Neuronal stem cell (in vitro differentiated cells): ENCODE data around the gene ALS2.

Experiments used
- DNase-seq: peaks from one replicate; pipeline ENCODE4 v3.0.0-alpha.2; 2013; ENCODE audit warnings: low spot score
- H2AFZ ChIP-seq: one replicate; pipeline ENCODE4 v1.6.1; 2013; ENCODE audit warnings: mild to moderate bottlenecking, low read length, inconsistent platforms
- H2AK5ac ChIP-seq: 2 replicates; pipeline ENCODE4 v1.6.1; 2013; ENCODE audit warnings: low read depth, mild to moderate bottlenecking, inconsistent platforms, low read length, moderate library complexity, mixed read lengths
- H2BK120ac ChIP-seq: 2 replicates; pipeline ENCODE4 v1.6.1; 2013; ENCODE audit warnings: low read depth, mild to moderate bottlenecking, inconsistent platforms, low read length, moderate library complexity, mixed read lengths
- H2BK12ac ChIP-seq: one replicate; pipeline ENCODE4 v1.6.1; 2013; ENCODE audit warnings: low read length, inconsistent platforms
- H2BK15ac ChIP-seq: 2 replicates; pipeline ENCODE4 v1.6.1; 2013; ENCODE audit warnings: mild to moderate bottlenecking, low read length, inconsistent platforms, mixed read lengths
- H2BK5ac ChIP-seq: one replicate; pipeline ENCODE4 v1.6.1; 2013; ENCODE audit warnings: inconsistent platforms, mild to moderate bottlenecking, low read length, moderate library complexity
- H3K14ac ChIP-seq: one replicate; pipeline ENCODE4 v1.6.1; 2013; ENCODE audit warnings: low read length, inconsistent platforms
- H3K18ac ChIP-seq: 2 replicates; pipeline ENCODE4 v1.6.1; 2013; ENCODE audit warnings: low read length, inconsistent platforms
- H3K23ac ChIP-seq: 2 replicates; pipeline ENCODE4 v1.6.1; 2013; ENCODE audit warnings: low read depth, mild to moderate bottlenecking, mixed read lengths, low read length, inconsistent platforms; ENCODE audit not compliant: poor library complexity
- H3K27ac ChIP-seq: replicated peaks from 3 replicates; pipeline ENCODE4 v1.5.1; 2013; ENCODE audit warnings: low read length, inconsistent platforms
- H3K27me3 ChIP-seq, 3 experiments: 2 replicates each; pipeline ENCODE4 v1.6.1; 2013; ENCODE audit warnings: low read length in 3 of 3, mild to moderate bottlenecking in 2 of 3, inconsistent platforms in 1 of 3, low read depth in 1 of 3, mixed read lengths in 1 of 3, moderate library complexity in 1 of 3; ENCODE audit not compliant: control insufficient read depth in 3 of 3, insufficient read depth in 3 of 3
- H3K36me3 ChIP-seq, 2 donors: replicated peaks in 1 of 2; 2 replicates each; pipeline ENCODE4 v1.6.1; 2013; ENCODE audit warnings: low read length in 2 of 2; ENCODE audit not compliant: control insufficient read depth in 2 of 2, insufficient read depth in 2 of 2
- H3K4ac ChIP-seq: 2 replicates; pipeline ENCODE4 v1.6.1; 2013; ENCODE audit warnings: inconsistent platforms, mild to moderate bottlenecking, low read length, moderate library complexity
- H3K4me1 ChIP-seq, 2 donors: 1 replicate in 1 of 2; 2 replicates in 1 of 2; pipeline ENCODE4 v1.6.1; 2013; ENCODE audit warnings: low read length in 2 of 2, low read depth in 1 of 2; ENCODE audit not compliant: control insufficient read depth in 2 of 2, insufficient read depth in 1 of 2
- H3K4me2 ChIP-seq: one replicate; pipeline ENCODE4 v1.6.1; 2013; ENCODE audit warnings: mild to moderate bottlenecking, low read length, inconsistent platforms; ENCODE audit not compliant: insufficient read depth, poor library complexity, severe bottlenecking
- H3K4me3 ChIP-seq, 2 donors: 2 replicates each; pipeline ENCODE4 v1.5.1; 2013; ENCODE audit warnings: low read length in 2 of 2, mild to moderate bottlenecking in 2 of 2, inconsistent platforms in 1 of 2, moderate library complexity in 1 of 2
- H3K79me1 ChIP-seq: one replicate; pipeline ENCODE4 v1.6.1; 2013; ENCODE audit warnings: low read depth, mild to moderate bottlenecking, inconsistent platforms, low read length, moderate library complexity
- H3K9ac ChIP-seq: one replicate; pipeline ENCODE4 v1.6.1; 2013; ENCODE audit warnings: mild to moderate bottlenecking, low read depth, low read length, inconsistent platforms; ENCODE audit not compliant: poor library complexity
- H3K9me3 ChIP-seq, 2 donors: replicated peaks in 1 of 2; 2 replicates each; pipeline versions ENCODE3 to v1.6.1; 2013; ENCODE audit warnings: low read length in 2 of 2, mild to moderate bottlenecking in 2 of 2, inconsistent platforms in 1 of 2, low read depth in 1 of 2, mixed read lengths in 1 of 2, moderate library complexity in 1 of 2; ENCODE audit not compliant: control insufficient read depth in 2 of 2, insufficient read depth in 1 of 2
- H4K8ac ChIP-seq: one replicate; pipeline ENCODE4 v1.6.1; 2013; ENCODE audit warnings: low read depth, mild to moderate bottlenecking, inconsistent platforms, low read length, moderate library complexity
- H4K91ac ChIP-seq: one replicate; pipeline ENCODE4 v1.6.1; 2013; ENCODE audit warnings: low read length, low read depth, mild to moderate bottlenecking, inconsistent platforms; ENCODE audit not compliant: poor library complexity
- WGBS, 2 donors: extraction: QIAGEN DNeasy Blood & Tissue Kit; methylation state at CpG; one replicate each; pipeline ENCODE4 v1.1.7; 2013; ENCODE audit warnings: missing lambda C conversion rate in 2 of 2, mixed read lengths in 1 of 2; ENCODE audit not compliant: insufficient read length in 2 of 2, insufficient replicate concordance in 1 of 2; ENCODE audit errors: extremely low coverage in 2 of 2; 5-methylcytosine and 5-hydroxymethylcytosine counted together

ALS2 gene

GRCh38 chr2:201793631-201794030 is 12.9 kb upstream of the ALS2 start:
- no CpG with 5 or more reads among the region's 1 CpG for WGBS, 2 donors
- Histone ChIP-seq H3K27ac (no peak overlapping the region), H3K9ac (no peak overlapping the region), H3K4ac (no peak overlapping the region), H3K36me3 (no peaks in the 10 kb centered on the region), H3K4me2 (no peak overlapping the region), H3K4me3 (no peak overlapping the region), H3K23ac (no peak overlapping the region), H2BK120ac (no peak overlapping the region), H2AK5ac (no peak overlapping the region), H2AFZ (no peak overlapping the region), H4K8ac (no peak overlapping the region), H2BK5ac (no peak overlapping the region), H3K4me1 (no peaks in the 10 kb centered on the region), H3K27me3 (peaks cover 0 to 18% (median 0%) of the 10 kb centered on the region in 3 experiments), H3K14ac (no peak overlapping the region), H3K18ac (no peak overlapping the region), H3K9me3 (no peaks in the 10 kb centered on the region), H2BK12ac (no peak overlapping the region), H4K91ac (no peak overlapping the region), H2BK15ac (no peak overlapping the region), H3K79me1 (no peaks in the 10 kb centered on the region)
- DNase-seq = no peak

- no peak for DNase-seq
- Histone ChIP-seq H3K4me2 (no peak overlapping the region), H2AK5ac (no peak overlapping the region), H2AFZ (no peak overlapping the region), H4K91ac (no peak overlapping the region), H3K18ac (no peak overlapping the region), H3K4me3 (no peak overlapping the region), H2BK5ac (no peak overlapping the region), H3K9ac (no peak overlapping the region), H3K79me1 (no peaks in the 10 kb centered on the region), H2BK120ac (no peak overlapping the region), H3K9me3 (no peaks in the 10 kb centered on the region), H4K8ac (no peak overlapping the region), H3K23ac (no peak overlapping the region), H2BK12ac (no peak overlapping the region), H3K27ac (no peak overlapping the region), H3K36me3 (no peaks in the 10 kb centered on the region), H3K4me1 (no peaks in the 10 kb centered on the region), H3K27me3 (peaks cover 0 to 21% (median 0%) of the 10 kb centered on the region in 3 experiments), H3K14ac (no peak overlapping the region), H2BK15ac (no peak overlapping the region), H3K4ac (no peak overlapping the region)
- WGBS, 2 donors = no CpG with 5 or more reads among the region's 2 CpGs
Observed at GRCh38 chr2:201790989-201791388, 10.3 kb upstream of the ALS2 start.

GRCh38 chr2:201790291-201790690 is 9.6 kb upstream of the ALS2 start:
- Histone ChIP-seq H2BK15ac (no peak overlapping the region), H3K4me3 (no peak overlapping the region), H3K4ac (no peak overlapping the region), H2BK120ac (no peak overlapping the region), H4K8ac (no peak overlapping the region), H3K4me1 (no peaks in the 10 kb centered on the region), H3K27me3 (peaks cover 0 to 21% (median 0%) of the 10 kb centered on the region in 3 experiments), H2BK12ac (no peak overlapping the region), H3K79me1 (no peaks in the 10 kb centered on the region), H3K9ac (no peak overlapping the region), H4K91ac (no peak overlapping the region), H3K23ac (no peak overlapping the region), H3K27ac (no peak overlapping the region), H3K14ac (no peak overlapping the region), H3K4me2 (no peak overlapping the region), H2AK5ac (no peak overlapping the region), H2AFZ (no peak overlapping the region), H2BK5ac (no peak overlapping the region), H3K18ac (no peak overlapping the region), H3K36me3 (no peaks in the 10 kb centered on the region), H3K9me3 (no peaks in the 10 kb centered on the region)
- no peak for DNase-seq
- WGBS, 2 donors = no CpG with 5 or more reads among the region's 3 CpGs

GRCh38 chr2:201789395-201789794 is 8.7 kb upstream of the ALS2 start:
- Histone ChIP-seq H2BK120ac (no peak overlapping the region), H3K27ac (no peak overlapping the region), H3K9me3 (no peaks in the 10 kb centered on the region), H3K14ac (no peak overlapping the region), H3K27me3 (peaks cover 0 to 21% (median 0%) of the 10 kb centered on the region in 3 experiments), H3K4ac (no peak overlapping the region), H4K91ac (no peak overlapping the region), H2BK5ac (no peak overlapping the region), H2AFZ (no peak overlapping the region), H3K4me1 (no peaks in the 10 kb centered on the region), H3K36me3 (no peaks in the 10 kb centered on the region), H4K8ac (no peak overlapping the region), H2BK12ac (no peak overlapping the region), H2AK5ac (no peak overlapping the region), H3K4me2 (no peak overlapping the region), H3K9ac (no peak overlapping the region), H3K23ac (no peak overlapping the region), H2BK15ac (no peak overlapping the region), H3K4me3 (no peak overlapping the region), H3K79me1 (no peaks in the 10 kb centered on the region), H3K18ac (no peak overlapping the region)
- no peak for DNase-seq
- WGBS, 2 donors = no CpG with 5 or more reads among the region's 2 CpGs
